HUES6 (cell line): ENCODE results near the gene RNASEH2B.

Experiments
- H3K27ac ChIP-seq: 2 replicates; pipeline ENCODE4 v1.7.0; 2013; ENCODE audit warnings: low read depth, mild to moderate bottlenecking, low read length, inconsistent platforms
- H3K27me3 ChIP-seq: 2 replicates; pipeline ENCODE4 v1.6.1; 2013; ENCODE audit warnings: low read length; ENCODE audit not compliant: control insufficient read depth, insufficient read depth
- H3K36me3 ChIP-seq: 2 replicates; pipeline ENCODE4 v1.6.1; 2013; ENCODE audit warnings: low read length; ENCODE audit not compliant: control insufficient read depth, insufficient read depth
- H3K4me1 ChIP-seq: 2 replicates; pipeline ENCODE4 v1.6.1; 2013; ENCODE audit warnings: low read length; ENCODE audit not compliant: control insufficient read depth, insufficient read depth
- H3K4me3 ChIP-seq: 2 replicates; pipeline ENCODE4 v1.5.1; 2013; ENCODE audit warnings: low read depth, low read length
- H3K9ac ChIP-seq: one replicate; pipeline ENCODE4 v1.6.1; 2013; ENCODE audit warnings: mild to moderate bottlenecking, low read length
- H3K9me3 ChIP-seq: 2 replicates; pipeline ENCODE4 v1.6.1; 2013; ENCODE audit warnings: low read depth, low read length; ENCODE audit not compliant: control insufficient read depth, insufficient read depth

The RNASEH2B gene

GRCh38 chr13:50918567-50918966 lies 9.0 kb downstream of the RNASEH2B start:
- Histone ChIP-seq H3K4me3 (no peak overlapping the region), H3K27me3 (no peaks in the 10 kb centered on the region), H3K9me3 (peaks cover 28% of the 10 kb centered on the region), H3K36me3 (no peaks in the 10 kb centered on the region), H3K4me1 (peaks cover 15% of the 10 kb centered on the region), H3K9ac (no peak overlapping the region), H3K27ac (no peak overlapping the region)

GRCh38 chr13:50919277-50919676 lies 9.7 kb downstream of the RNASEH2B start:
- H3K9me3 ChIP-seq, result peaks cover 35% of the 10 kb centered on the region
- H3K36me3 ChIP-seq, result no peaks in the 10 kb centered on the region
- no peak overlapping the region for H3K9ac ChIP-seq

GRCh38 chr13:50921706-50922105 lies 12.1 kb downstream of the RNASEH2B start:
- no peaks in the 10 kb centered on the region for H3K27me3 ChIP-seq
- no peaks in the 10 kb centered on the region for H3K36me3 ChIP-seq
- H3K4me3 ChIP-seq, result no peak overlapping the region
- no peak overlapping the region for H3K27ac ChIP-seq
- H3K4me1 ChIP-seq, result peaks cover 6% of the 10 kb centered on the region
- H3K9ac ChIP-seq, result no peak overlapping the region
- H3K9me3 ChIP-seq, result peaks cover 50% of the 10 kb centered on the region

More at GRCh38 chr13:50919277-50919676, 9.7 kb downstream of the RNASEH2B start:
- Histone ChIP-seq H3K27me3 (no peaks in the 10 kb centered on the region), H3K27ac (no peak overlapping the region), H3K4me3 (no peak overlapping the region), H3K4me1 (peaks cover 15% of the 10 kb centered on the region)

- Histone ChIP-seq H3K27me3 (no peaks in the 10 kb centered on the region), H3K36me3 (no peaks in the 10 kb centered on the region), H3K4me3 (no peak overlapping the region), H3K9ac (no peak overlapping the region), H3K4me1 (no peaks in the 10 kb centered on the region), H3K27ac (no peak overlapping the region), H3K9me3 (peaks cover 50% of the 10 kb centered on the region)
Observed at GRCh38 chr13:50923272-50923671, 13.7 kb downstream of the RNASEH2B start.

GRCh38 chr13:50924025-50924424 lies 14.4 kb downstream of the RNASEH2B start:
- no peaks in the 10 kb centered on the region for H3K4me1 ChIP-seq

GRCh38 chr13:50927701-50928100 lies 18.1 kb downstream of the RNASEH2B start:
- H3K4me3 ChIP-seq, result no peak overlapping the region
- H3K27me3 ChIP-seq, result no peaks in the 10 kb centered on the region
- H3K36me3 ChIP-seq, result peaks cover 4% of the 10 kb centered on the region; the same call in 1 of the 2 replicates
- peaks cover 31% of the 10 kb centered on the region for H3K9me3 ChIP-seq
- no peak overlapping the region for H3K27ac ChIP-seq
- H3K4me1 ChIP-seq, result no peaks in the 10 kb centered on the region
- H3K9ac ChIP-seq, result no peak overlapping the region

More at GRCh38 chr13:50924025-50924424, 14.4 kb downstream of the RNASEH2B start:
- Histone ChIP-seq H3K27me3 (no peaks in the 10 kb centered on the region), H3K9me3 (peaks cover 50% of the 10 kb centered on the region), H3K27ac (no peak overlapping the region), H3K9ac (no peak overlapping the region), H3K4me3 (no peak overlapping the region), H3K36me3 (no peaks in the 10 kb centered on the region)

- Histone ChIP-seq H3K4me1 (no peaks in the 10 kb centered on the region), H3K9me3 (peaks cover 27% of the 10 kb centered on the region), H3K4me3 (no peak overlapping the region), H3K27ac (no peak overlapping the region), H3K9ac (no peak overlapping the region), H3K27me3 (no peaks in the 10 kb centered on the region), H3K36me3 (peaks cover 4% of the 10 kb centered on the region; the same call in 1 of the 2 replicates)
Observed at GRCh38 chr13:50928102-50928501, 18.5 kb downstream of the RNASEH2B start.

- H3K27me3 ChIP-seq, result no peaks in the 10 kb centered on the region
- no peak overlapping the region for H3K9ac ChIP-seq
- H3K9me3 ChIP-seq, result peaks cover 19% of the 10 kb centered on the region
- peaks cover 4% of the 10 kb centered on the region; the same call in 1 of the 2 replicates for H3K36me3 ChIP-seq
- H3K4me1 ChIP-seq, result no peaks in the 10 kb centered on the region
- no peak overlapping the region for H3K27ac ChIP-seq
- no peak overlapping the region for H3K4me3 ChIP-seq
Observed at GRCh38 chr13:50928659-50929462, 19.3 kb downstream of the RNASEH2B start.

GRCh38 chr13:50932091-50932490 lies 22.5 kb downstream of the RNASEH2B start:
- Histone ChIP-seq H3K27ac (no peak overlapping the region), H3K36me3 (peaks cover 16% of the 10 kb centered on the region), H3K9me3 (0 out of 2 replicates have a peak, but pooled peaks cover 3% of the 10 kb centered on the region), H3K27me3 (no peaks in the 10 kb centered on the region), H3K4me1 (no peaks in the 10 kb centered on the region), H3K4me3 (no peak overlapping the region), H3K9ac (no peak overlapping the region)

GRCh38 chr13:50934735-50935435 lies 25.3 kb downstream of the RNASEH2B start:
- H3K4me3 ChIP-seq, result no peak overlapping the region
- no peak overlapping the region for H3K9ac ChIP-seq
- H3K36me3 ChIP-seq, result peaks cover 27% of the 10 kb centered on the region
- H3K4me1 ChIP-seq, result no peaks in the 10 kb centered on the region
- H3K27me3 ChIP-seq, result no peaks in the 10 kb centered on the region
- H3K9me3 ChIP-seq, result peaks cover 12% of the 10 kb centered on the region; the same call in 1 of the 2 replicates
- no peak overlapping the region for H3K27ac ChIP-seq

GRCh38 chr13:50936679-50937078 lies 27.1 kb downstream of the RNASEH2B start:
- Histone ChIP-seq H3K9me3 (peaks cover 12% of the 10 kb centered on the region; the same call in 1 of the 2 replicates), H3K36me3 (peaks cover 24% of the 10 kb centered on the region)

More at GRCh38 chr13:50936679-50937078, 27.1 kb downstream of the RNASEH2B start:
- H3K4me1 ChIP-seq, result no peaks in the 10 kb centered on the region
- no peak overlapping the region for H3K4me3 ChIP-seq
- H3K27ac ChIP-seq, result no peak overlapping the region
- no peak overlapping the region for H3K9ac ChIP-seq
- H3K27me3 ChIP-seq, result no peaks in the 10 kb centered on the region
